ENCODE results near the gene MTOR.

DNA sequence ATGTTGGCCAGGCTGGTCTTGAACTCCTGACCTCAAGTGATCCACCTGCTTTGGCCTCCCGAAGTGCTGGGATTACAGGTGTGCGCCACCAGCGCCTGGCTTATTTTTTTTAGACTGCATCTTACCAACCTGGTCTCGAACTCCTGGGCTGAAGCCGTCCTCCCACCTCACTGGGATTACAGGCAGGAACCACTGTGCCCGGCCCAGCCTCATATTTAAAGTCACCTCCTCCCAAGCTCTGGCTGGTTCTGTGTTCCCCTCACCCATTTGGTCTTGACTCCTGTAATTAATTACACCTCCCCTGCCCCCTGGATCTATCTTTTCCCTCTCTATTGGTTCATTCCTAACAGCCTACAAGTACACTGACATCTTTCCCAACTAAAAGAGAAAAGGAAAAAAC is 161.0 kb downstream of the MTOR start:
- TF ChIP-seq, protein P1, sequence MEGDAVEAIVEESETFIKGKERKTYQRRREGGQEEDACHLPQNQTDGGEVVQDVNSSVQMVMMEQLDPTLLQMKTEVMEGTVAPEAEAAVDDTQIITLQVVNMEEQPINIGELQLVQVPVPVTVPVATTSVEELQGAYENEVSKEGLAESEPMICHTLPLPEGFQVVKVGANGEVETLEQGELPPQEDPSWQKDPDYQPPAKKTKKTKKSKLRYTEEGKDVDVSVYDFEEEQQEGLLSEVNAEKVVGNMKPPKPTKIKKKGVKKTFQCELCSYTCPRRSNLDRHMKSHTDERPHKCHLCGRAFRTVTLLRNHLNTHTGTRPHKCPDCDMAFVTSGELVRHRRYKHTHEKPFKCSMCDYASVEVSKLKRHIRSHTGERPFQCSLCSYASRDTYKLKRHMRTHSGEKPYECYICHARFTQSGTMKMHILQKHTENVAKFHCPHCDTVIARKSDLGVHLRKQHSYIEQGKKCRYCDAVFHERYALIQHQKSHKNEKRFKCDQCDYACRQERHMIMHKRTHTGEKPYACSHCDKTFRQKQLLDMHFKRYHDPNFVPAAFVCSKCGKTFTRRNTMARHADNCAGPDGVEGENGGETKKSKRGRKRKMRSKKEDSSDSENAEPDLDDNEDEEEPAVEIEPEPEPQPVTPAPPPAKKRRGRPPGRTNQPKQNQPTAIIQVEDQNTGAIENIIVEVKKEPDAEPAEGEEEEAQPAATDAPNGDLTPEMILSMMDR (conservative IDR thresholded peaks at IDR 0.05 in 1 of 2, IDR thresholded peaks at IDR 0.05 in 1 of 2; ENCODE audit: extremely low read depth in 1 of 2, insufficient read depth in 1 of 2, low read depth in 1 of 2, low read length in 2 of 2), result no peak
- TF ChIP-seq EZH2 (IDR thresholded peaks at IDR 0.05; ENCODE audit: borderline replicate concordance, low read length), result no peak

Measured in mammary epithelial cell (primary cell).